ENCODE measurements around the gene KIAA1671.
"Not testable (repeated sequence)": the region's sequence is repeated elsewhere in the genome, so short reads cannot be mapped to it uniquely, and the experiment has no call there.

The KIAA1671 gene

DNA sequence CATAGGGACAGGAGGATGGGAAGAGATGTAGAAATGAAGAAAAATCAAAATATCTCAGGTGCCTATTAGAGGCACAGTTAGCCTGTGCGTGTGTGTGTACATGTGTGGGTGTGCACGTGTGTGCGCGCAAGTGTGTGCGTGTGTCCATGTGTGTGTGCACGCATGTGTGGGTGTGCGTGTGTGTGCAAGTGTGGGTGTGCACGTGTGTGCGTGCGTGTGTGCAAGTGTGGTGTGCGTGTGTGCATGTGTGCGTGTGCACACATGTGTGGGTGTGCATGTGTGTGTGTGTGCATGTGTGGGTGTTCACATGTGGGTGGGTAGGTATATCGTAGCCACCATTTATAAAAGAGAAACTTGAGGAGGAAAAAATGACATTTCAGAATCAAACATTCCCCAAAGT is 276.3 kb downstream of the KIAA1671 start:
- H3K4me1 Mint-ChIP-seq: no peaks in the 10 kb centered on the region
- H3K4me3 Mint-ChIP-seq: no peak overlapping the region
- no peaks in the 10 kb centered on the region for H3K36me3 Mint-ChIP-seq

DNA sequence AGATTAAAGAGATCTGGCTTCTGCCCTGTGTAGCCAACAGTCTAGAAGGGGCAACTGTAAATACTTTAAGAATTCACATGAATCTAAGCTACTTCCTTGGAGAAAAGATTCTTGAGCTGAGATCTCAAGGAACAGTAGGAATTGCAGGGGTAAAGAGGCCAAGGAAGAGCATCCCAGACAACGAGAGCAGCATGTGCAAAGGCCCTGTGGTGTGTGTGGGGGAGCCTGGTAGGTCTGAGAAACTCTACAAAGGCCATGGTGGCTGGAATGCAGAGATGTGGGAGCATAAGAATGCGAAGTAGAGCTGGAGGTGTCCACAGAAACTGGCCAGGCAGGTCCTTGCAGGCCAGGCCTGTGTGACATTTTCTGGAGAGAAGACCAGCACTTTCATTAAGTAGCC is 278.2 kb downstream of the KIAA1671 start:
- H3K36me3 Mint-ChIP-seq, H3K4me1 Mint-ChIP-seq, H3K27ac Mint-ChIP-seq, ATAC-seq, H3K9me3 Mint-ChIP-seq, H3K4me3 Mint-ChIP-seq: not testable (repeated sequence)
- peaks cover 48% of the 10 kb centered on the region for H3K27me3 Mint-ChIP-seq

More for the DNA sequence above, 276.3 kb downstream of the KIAA1671 start:
- no peak overlapping the region for H3K27ac Mint-ChIP-seq
- ATAC-seq: peak; percentile 26
- H3K27me3 Mint-ChIP-seq: peaks cover 32% of the 10 kb centered on the region
- H3K9me3 Mint-ChIP-seq: no peaks in the 10 kb centered on the region

DNA sequence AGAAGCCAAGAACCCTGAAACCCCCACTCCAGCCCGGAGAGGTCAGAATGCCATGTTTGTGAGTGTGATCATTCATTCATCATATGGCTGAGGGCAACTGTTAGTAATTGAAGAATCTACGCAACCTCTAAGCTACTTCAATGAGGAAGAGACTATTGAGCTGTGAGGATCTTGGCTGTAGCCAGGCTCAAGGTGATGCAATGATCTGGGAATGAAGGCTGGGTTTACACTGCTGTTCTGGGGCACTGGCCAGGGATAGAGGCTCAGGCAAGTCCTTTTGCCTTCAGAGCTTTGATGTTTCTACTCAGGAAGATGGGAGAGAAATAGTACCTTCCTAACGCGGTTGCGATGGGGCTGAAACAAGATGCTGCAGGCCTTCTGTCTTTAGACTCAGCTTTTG is 279.8 kb downstream of the KIAA1671 start:
- Mint-ChIP-seq H3K4me3 (no peak overlapping the region), H3K27me3 (peaks cover 58% of the 10 kb centered on the region), H3K4me1 (peaks cover 13% of the 10 kb centered on the region), H3K9me3 (no peaks in the 10 kb centered on the region), H3K36me3 (no peaks in the 10 kb centered on the region), H3K27ac (no peak overlapping the region)
- no peak for ATAC-seq

DNA sequence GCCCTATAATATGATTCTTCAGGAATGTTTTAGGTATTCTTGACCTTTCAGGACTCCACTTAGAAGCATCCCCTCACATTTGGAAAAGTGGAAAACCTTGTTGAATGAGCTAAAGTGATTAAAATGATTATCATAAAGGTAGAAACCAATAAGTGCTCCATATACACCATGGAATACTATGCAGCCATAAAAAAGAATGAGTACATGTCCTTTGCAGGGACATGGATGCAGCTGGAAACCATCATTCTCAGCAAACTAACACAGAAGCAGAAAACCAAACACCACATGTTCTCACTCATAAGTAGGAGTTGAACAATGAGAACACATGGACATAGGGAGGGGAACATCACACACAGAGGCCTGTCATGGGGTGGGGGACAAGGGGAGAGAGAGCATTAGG is 281.2 kb downstream of the KIAA1671 start:
- Mint-ChIP-seq H3K27me3 (peaks cover 64% of the 10 kb centered on the region), H3K4me1 (peaks cover 17% of the 10 kb centered on the region)
- H3K36me3 Mint-ChIP-seq, H3K27ac Mint-ChIP-seq, H3K4me3 Mint-ChIP-seq, ATAC-seq, H3K9me3 Mint-ChIP-seq: not testable (repeated sequence)

DNA sequence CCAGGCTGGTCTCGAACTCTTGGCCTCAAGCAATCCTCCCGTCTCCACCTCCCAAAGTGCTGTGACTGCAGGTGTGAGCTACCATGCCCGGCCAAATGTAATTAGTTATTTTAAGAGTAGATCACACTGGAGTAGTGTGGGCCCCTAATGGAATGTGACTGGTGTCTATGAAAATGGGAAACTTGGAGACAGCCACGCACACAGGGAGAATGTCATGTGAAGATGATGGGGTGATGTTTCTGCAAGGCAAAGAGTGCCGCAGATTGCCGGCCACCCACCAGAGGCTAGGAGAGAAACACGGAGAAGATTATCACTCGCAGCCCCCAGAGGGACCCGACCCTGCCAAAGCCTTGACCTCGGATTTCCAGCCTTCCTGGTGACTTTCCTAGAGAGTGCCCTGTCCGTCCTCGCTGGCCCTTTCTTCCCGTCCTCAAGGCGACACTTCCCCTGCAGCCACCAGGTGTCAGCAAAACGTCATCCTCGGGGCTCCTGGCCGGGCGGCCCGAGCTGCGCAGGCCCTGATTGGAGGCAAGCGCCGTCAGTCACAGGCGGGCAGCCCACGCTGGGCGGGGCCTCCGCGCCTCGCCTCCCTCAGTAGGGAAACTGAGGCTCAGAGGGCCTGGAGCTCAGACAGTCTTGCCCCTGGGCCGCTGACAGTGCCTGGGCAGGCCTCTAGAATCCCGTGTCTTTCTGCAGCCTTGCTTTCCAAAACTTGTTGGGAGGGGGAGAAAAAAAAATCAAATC is 283.2 kb downstream of the KIAA1671 start:
- peak; percentile 80 for ATAC-seq
- H3K4me1 Mint-ChIP-seq: peaks cover 17% of the 10 kb centered on the region
- peak overlapping the region; percentile 13 for H3K27ac Mint-ChIP-seq
- no peaks in the 10 kb centered on the region for H3K9me3 Mint-ChIP-seq
- no peaks in the 10 kb centered on the region for H3K36me3 Mint-ChIP-seq
- peaks cover 63% of the 10 kb centered on the region for H3K27me3 Mint-ChIP-seq
- no peak overlapping the region for H3K4me3 Mint-ChIP-seq

DNA sequence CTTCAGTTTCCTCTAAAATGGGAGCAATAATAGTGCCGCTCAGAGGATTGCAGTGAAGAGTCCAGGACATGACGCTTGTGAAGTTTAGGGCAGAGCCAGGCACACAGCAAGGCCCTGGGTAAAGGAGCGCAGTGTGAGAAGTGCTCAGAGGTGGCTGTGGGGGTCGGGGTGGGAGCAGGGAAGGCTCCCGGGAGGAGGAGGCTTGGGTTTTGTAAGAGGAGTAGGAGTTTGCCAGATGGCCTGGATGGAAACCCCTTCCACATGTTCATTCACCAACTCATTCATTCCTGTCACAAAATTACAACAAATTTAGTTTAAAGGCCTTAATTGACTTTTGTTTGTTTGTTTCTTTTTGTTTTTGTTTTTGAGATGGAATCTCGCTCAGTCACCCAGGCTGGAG is 283.9 kb downstream of the KIAA1671 start:
- Mint-ChIP-seq H3K36me3 (no peaks in the 10 kb centered on the region), H3K9me3 (no peaks in the 10 kb centered on the region), H3K27ac (no peak overlapping the region), H3K27me3 (peaks cover 56% of the 10 kb centered on the region), H3K4me3 (no peak overlapping the region), H3K4me1 (peaks cover 17% of the 10 kb centered on the region)
- no peak for ATAC-seq

DNA sequence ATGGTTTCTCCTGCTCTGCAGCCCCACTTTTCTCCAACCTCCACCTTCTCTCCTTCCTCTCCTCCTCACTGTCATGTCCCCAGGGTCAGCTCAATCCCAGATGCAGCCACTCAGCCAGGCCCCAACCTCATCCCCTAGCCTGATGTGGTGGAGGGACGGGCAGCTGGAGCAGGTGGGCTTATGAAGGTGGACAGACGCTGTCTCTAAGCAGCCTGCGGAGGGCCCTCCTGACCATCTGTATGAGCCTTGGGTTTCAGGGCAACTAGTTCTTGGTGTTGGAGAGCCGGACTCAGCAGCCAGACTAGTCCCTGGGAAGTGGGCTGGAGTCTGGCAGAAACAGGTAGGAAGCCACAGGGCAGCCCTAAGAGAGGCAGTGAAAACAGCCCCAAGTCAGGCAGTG is 285.0 kb downstream of the KIAA1671 start:
- no peaks in the 10 kb centered on the region for H3K9me3 Mint-ChIP-seq
- no peak overlapping the region for H3K4me3 Mint-ChIP-seq
- no peaks in the 10 kb centered on the region for H3K36me3 Mint-ChIP-seq
- H3K27me3 Mint-ChIP-seq: peaks cover 45% of the 10 kb centered on the region
- peaks cover 17% of the 10 kb centered on the region for H3K4me1 Mint-ChIP-seq
- ATAC-seq: no peak
- no peak overlapping the region for H3K27ac Mint-ChIP-seq

DNA sequence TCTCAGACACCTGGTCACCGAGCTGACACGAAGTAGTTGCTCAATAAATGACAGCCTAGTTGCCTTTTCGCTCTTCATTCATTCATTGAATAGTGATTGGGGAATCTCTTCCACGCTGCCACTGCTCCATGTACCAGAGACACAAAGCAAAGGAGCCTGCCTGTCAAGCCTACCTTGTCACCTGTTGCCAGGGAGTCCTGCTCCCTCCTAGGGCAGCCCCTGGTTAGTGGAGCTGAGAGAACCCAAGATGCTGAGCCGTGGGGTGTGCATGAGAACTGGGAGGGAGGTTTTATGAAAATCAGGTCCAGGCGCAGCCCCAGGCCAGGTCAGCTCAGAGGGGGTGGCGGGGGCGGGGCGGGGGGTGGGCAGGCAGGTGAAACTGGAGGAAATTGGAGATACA is 285.5 kb downstream of the KIAA1671 start:
- ATAC-seq, H3K9me3 Mint-ChIP-seq, H3K4me3 Mint-ChIP-seq, H3K36me3 Mint-ChIP-seq, H3K27ac Mint-ChIP-seq: not testable (repeated sequence)
- H3K27me3 Mint-ChIP-seq: peaks cover 39% of the 10 kb centered on the region
- H3K4me1 Mint-ChIP-seq: peaks cover 17% of the 10 kb centered on the region

Measured in stimulated activated memory B cell treated with anti-CD40 and anti-IgM and Interleukin-4, amounts not matched to agents 10 μg/mL and 1 μg/mL and 100 μg/mL, for 72 hours (primary cell).